Right forelimb (tissue), 1 donor: ENCODE results near the gene CHRM5.
"Not testable (repeated sequence)": the region's sequence is repeated elsewhere in the genome, so short reads cannot be mapped to it uniquely, and the experiment has no call there.

ENCODE experiments used
- DNase-seq: peaks from one replicate; pipeline ENCODE4 v3.0.0-alpha.2; 2018

CHRM5 gene

GRCh38 chr15:34043813-34044212 is 75.5 kb downstream of the CHRM5 start:
- no peak for DNase-seq

GRCh38 chr15:34046471-34047145 is 78.3 kb downstream of the CHRM5 start:
- no peak for DNase-seq

GRCh38 chr15:34047893-34048775 is 79.8 kb downstream of the CHRM5 start:
- no peak for DNase-seq

- no peak for DNase-seq
Measured at GRCh38 chr15:34049112-34049511, 80.8 kb downstream of the CHRM5 start.

GRCh38 chr15:34050385-34050784 is 82.1 kb downstream of the CHRM5 start:
- not testable (repeated sequence) for DNase-seq

- no peak for DNase-seq
Measured at GRCh38 chr15:34054081-34054707, 85.9 kb downstream of the CHRM5 start.

- no peak for DNase-seq
Measured at GRCh38 chr15:34055868-34056595, 87.7 kb downstream of the CHRM5 start.

GRCh38 chr15:34056911-34057310 is 88.6 kb downstream of the CHRM5 start:
- DNase-seq, result no peak

GRCh38 chr15:34059476-34059875 is 91.2 kb downstream of the CHRM5 start:
- no peak for DNase-seq

- DNase-seq, result no peak
Measured at GRCh38 chr15:34059946-34060345, 91.6 kb downstream of the CHRM5 start.

GRCh38 chr15:34064438-34064837 is 96.1 kb downstream of the CHRM5 start:
- no peak for DNase-seq

- no peak for DNase-seq
Measured at GRCh38 chr15:34065261-34065660, 97.0 kb downstream of the CHRM5 start.

- DNase-seq, result no peak
Measured at GRCh38 chr15:34065941-34066340, 97.6 kb downstream of the CHRM5 start.

- no peak for DNase-seq
Measured at GRCh38 chr15:34070003-34070402, 101.7 kb downstream of the CHRM5 start.

- DNase-seq, result no peak
Measured at GRCh38 chr15:34076785-34077184, 108.5 kb downstream of the CHRM5 start.

- DNase-seq, result no peak
Measured at GRCh38 chr15:34078900-34079299, 110.6 kb downstream of the CHRM5 start.

GRCh38 chr15:34079904-34080303 is 111.6 kb downstream of the CHRM5 start:
- DNase-seq, result no peak

- DNase-seq, result no peak
Measured at GRCh38 chr15:34084086-34084485, 115.8 kb downstream of the CHRM5 start.

- DNase-seq, result no peak
Measured at GRCh38 chr15:34085746-34086145, 117.4 kb downstream of the CHRM5 start.

GRCh38 chr15:34099914-34100313 is 131.6 kb downstream of the CHRM5 start:
- DNase-seq, result no peak

- DNase-seq, result peak; percentile 98
Measured at GRCh38 chr15:34101366-34102174, 133.3 kb downstream of the CHRM5 start, which contains the start of the genes EMC7 and PGBD4. Gene EMC7 (minus strand): TSS chr15:34101862. CDS start chr15:34101839, 23 bp downstream. Gene PGBD4 (plus strand): TSS chr15:34102083. CDS start chr15:34102532, 449 bp downstream.
